ENCODE data around the gene ZBTB20. TPM values are rescaled to one million over a fixed set of nuclear protein-coding genes. Genes with fewer than 3 reads are reported as not detected.

Gene ZBTB20
- total RNA-seq, 1 donor from 2014 or later = 30.4 TPM

DNA sequence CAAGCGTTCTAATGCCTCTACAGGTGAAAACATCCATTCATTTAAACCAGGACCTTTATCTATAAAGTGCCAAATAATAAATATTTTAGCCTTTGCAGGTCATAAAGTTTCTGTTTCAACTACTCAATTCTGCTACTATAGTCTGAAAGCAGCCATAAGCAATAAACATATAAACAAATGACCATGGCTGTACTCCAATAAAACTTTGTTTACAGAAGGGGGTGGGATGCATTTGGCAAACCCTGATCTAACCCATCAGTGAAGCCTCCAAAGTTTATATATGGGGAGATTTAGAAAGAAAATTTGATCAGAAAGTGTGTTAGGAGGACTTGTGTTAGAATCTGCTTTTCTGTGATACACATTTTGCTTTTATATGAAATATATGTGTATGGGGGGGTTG lies 161.3 kb downstream of the ZBTB20 start:
- Mint-ChIP-seq H3K4me3 (no peak overlapping the region), H3K36me3 (peaks cover 6% of the 10 kb centered on the region), H3K27me3 (ENCODE audit: low read depth) (no peaks in the 10 kb centered on the region), H3K27ac (no peak overlapping the region), H3K4me1 (peaks cover 12% of the 10 kb centered on the region), H3K9me3 (peaks cover 10% of the 10 kb centered on the region)
- no peak for TF ChIP-seq CTCF (IDR thresholded peaks at IDR 0.05; ENCODE audit: unreplicated experiment)
- DNase-seq (ENCODE audit: low spot score in 2 of 2, unreplicated experiment in 2 of 2) = no peak

DNA sequence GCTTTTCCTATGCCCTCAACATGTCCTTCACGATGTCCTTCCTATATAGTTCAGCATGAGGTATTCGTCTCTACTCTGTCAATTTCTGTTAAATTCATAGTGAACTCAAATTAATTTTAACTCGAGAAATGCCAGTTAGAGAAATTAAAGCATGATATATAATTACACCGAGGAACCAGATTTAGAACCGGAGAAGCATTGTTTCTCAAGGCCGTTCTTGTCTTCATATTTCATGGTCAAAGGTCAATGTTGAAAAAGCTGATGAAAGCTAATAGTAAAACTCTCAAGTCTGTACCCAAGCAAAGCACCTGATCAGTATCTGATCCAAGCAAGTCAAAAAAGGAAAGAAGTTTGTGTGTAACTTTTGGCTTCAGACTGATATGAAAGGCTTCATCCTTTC lies 163.8 kb downstream of the ZBTB20 start:
- Mint-ChIP-seq H3K36me3 (no peaks in the 10 kb centered on the region), H3K27ac (no peak overlapping the region), H3K27me3 (ENCODE audit: low read depth) (no peaks in the 10 kb centered on the region), H3K9me3 (no peaks in the 10 kb centered on the region), H3K4me1 (peaks cover 12% of the 10 kb centered on the region), H3K4me3 (no peak overlapping the region)
- TF ChIP-seq CTCF (IDR thresholded peaks at IDR 0.05; ENCODE audit: unreplicated experiment) = no peak
- DNase-seq (ENCODE audit: low spot score in 2 of 2, unreplicated experiment in 2 of 2) = no peak

- no peak for TF ChIP-seq CTCF (IDR thresholded peaks at IDR 0.05; ENCODE audit: unreplicated experiment)
Observed at GRCh38 chr3:114974387-114974786, 172.7 kb downstream of the ZBTB20 start.

DNA sequence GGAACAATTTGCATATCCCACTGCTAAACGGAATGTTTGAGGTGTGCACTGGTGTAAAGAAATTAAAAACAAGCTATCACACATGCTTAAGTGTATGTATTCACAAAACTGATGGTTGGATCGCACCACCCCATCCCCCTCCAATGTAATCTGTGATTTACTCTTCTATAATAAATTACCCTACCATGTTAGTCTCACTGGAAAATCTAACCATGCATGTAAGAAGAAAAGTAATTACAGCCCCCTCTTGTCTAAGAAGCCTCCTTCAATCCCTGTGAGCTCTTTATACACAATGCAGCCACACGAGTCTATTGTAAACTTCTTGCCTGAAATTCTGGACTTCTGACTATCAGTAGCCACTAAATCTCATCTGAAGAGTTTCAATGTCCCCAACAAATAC lies 173.6 kb downstream of the ZBTB20 start:
- no peak for DNase-seq (ENCODE audit: low spot score in 2 of 2, unreplicated experiment in 2 of 2)
- no peak overlapping the region for H3K4me3 Mint-ChIP-seq
- no peaks in the 10 kb centered on the region for H3K27me3 Mint-ChIP-seq (ENCODE audit: low read depth)
- H3K27ac Mint-ChIP-seq = no peak overlapping the region
- H3K9me3 Mint-ChIP-seq = peaks cover 11% of the 10 kb centered on the region
- peaks cover 3% of the 10 kb centered on the region for H3K36me3 Mint-ChIP-seq
- no peak for TF ChIP-seq CTCF (IDR thresholded peaks at IDR 0.05; ENCODE audit: unreplicated experiment)
- peaks cover 12% of the 10 kb centered on the region for H3K4me1 Mint-ChIP-seq

More at GRCh38 chr3:114974387-114974786, 172.7 kb downstream of the ZBTB20 start:
- peaks cover 11% of the 10 kb centered on the region for H3K9me3 Mint-ChIP-seq
- H3K27me3 Mint-ChIP-seq (ENCODE audit: low read depth) = no peaks in the 10 kb centered on the region
- H3K36me3 Mint-ChIP-seq = peaks cover 3% of the 10 kb centered on the region
- no peak overlapping the region for H3K27ac Mint-ChIP-seq
- no peak for DNase-seq (ENCODE audit: low spot score in 2 of 2, unreplicated experiment in 2 of 2)
- H3K4me3 Mint-ChIP-seq = no peak overlapping the region
- H3K4me1 Mint-ChIP-seq = peaks cover 12% of the 10 kb centered on the region

DNA sequence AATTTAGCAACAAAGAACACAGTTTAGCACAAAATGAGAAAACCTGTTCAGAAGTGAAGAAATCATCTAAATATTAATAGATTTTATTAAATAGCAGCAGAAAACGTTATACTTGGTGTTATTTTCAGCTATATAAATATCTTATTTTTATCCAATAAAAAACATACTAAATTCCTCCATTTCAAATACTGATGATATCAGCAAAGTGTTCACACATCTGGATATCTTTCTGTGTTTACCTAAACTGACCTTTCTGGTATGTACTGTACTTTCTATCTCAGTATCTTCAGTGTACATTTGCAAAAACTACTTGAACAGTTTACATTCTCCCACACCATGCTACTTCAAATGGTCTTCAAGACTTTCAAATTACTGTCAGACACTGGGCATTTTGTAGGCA lies 179.9 kb downstream of the ZBTB20 start:
- Mint-ChIP-seq H3K27ac (no peak overlapping the region), H3K36me3 (no peaks in the 10 kb centered on the region), H3K4me1 (peaks cover 16% of the 10 kb centered on the region), H3K27me3 (ENCODE audit: low read depth) (no peaks in the 10 kb centered on the region), H3K9me3 (no peaks in the 10 kb centered on the region), H3K4me3 (no peak overlapping the region)
- no peak for DNase-seq (ENCODE audit: low spot score in 2 of 2, unreplicated experiment in 2 of 2)
- TF ChIP-seq CTCF (IDR thresholded peaks at IDR 0.05; ENCODE audit: unreplicated experiment) = no peak

GRCh38 chr3:114962189-114962588 lies 184.9 kb downstream of the ZBTB20 start:
- Mint-ChIP-seq H3K4me3 (no peak overlapping the region), H3K27ac (no peak overlapping the region), H3K9me3 (peaks cover 4% of the 10 kb centered on the region), H3K4me1 (peaks cover 37% of the 10 kb centered on the region), H3K36me3 (no peaks in the 10 kb centered on the region), H3K27me3 (ENCODE audit: low read depth) (no peaks in the 10 kb centered on the region)
- DNase-seq (ENCODE audit: low spot score in 2 of 2, unreplicated experiment in 2 of 2) = no peak
- TF ChIP-seq CTCF (IDR thresholded peaks at IDR 0.05; ENCODE audit: unreplicated experiment) = no peak

Measured in mesothelial cell of epicardium (in vitro differentiated cells).